K562 (cell line): ENCODE data around the gene RNF126. TPM values are rescaled to one million over a fixed set of nuclear protein-coding genes. Genes with fewer than 3 reads are reported as not detected.

Experiments
- AFF1 ChIP-seq, 2 experiments: fragments of 450-650 bp; IDR thresholded peaks; 2 replicates each; pipeline ENCODE4 v1.6.1; 2018; ENCODE audit warnings: mild to moderate bottlenecking in 2 of 2, low read depth in 1 of 2; ENCODE audit not compliant: partially characterized antibody in 2 of 2
- CUX1 ChIP-seq: fragments of 200-800 bp; sonication (Bioruptor generic); IDR thresholded peaks from 2 replicates; pipeline ENCODE4 v1.6.1; 2016; ENCODE audit warnings: missing genetic modification characterization, missing compliant biosample characterization
- FOS ChIP-seq: IDR thresholded peaks from 3 replicates; pipeline ENCODE4 v1.6.1; 2011; ENCODE audit not compliant: insufficient read length; ENCODE audit errors: extremely low read depth
- NCOA4 ChIP-seq: fragments of 450-650 bp; IDR thresholded peaks from 2 replicates; pipeline ENCODE4 v1.6.1; 2018; ENCODE audit warnings: mild to moderate bottlenecking; ENCODE audit not compliant: partially characterized antibody
- POLR2G ChIP-seq: fragments of 200-400 bp; formaldehyde crosslinking; IDR thresholded peaks from 2 replicates; pipeline ENCODE4 v1.6.1; 2017; ENCODE audit warnings: low read depth, mild to moderate bottlenecking, antibody characterized with exemption, low read length, moderate library complexity
- RNF2 ChIP-seq: sonication (generic); IDR thresholded peaks from 2 replicates; pipeline ENCODE4 v1.6.1; 2016
- THAP12 ChIP-seq: fragments of 250-450 bp; sonication (Bioruptor Pico); IDR thresholded peaks from 2 replicates; pipeline ENCODE4 v1.9.0; 2021; ENCODE audit warnings: mild to moderate bottlenecking, inconsistent platforms
- ZBTB17 ChIP-seq: fragments of 450-650 bp; formaldehyde crosslinking; IDR thresholded peaks from 2 replicates; pipeline ENCODE4 v1.4.0; 2020; ENCODE audit warnings: mild to moderate bottlenecking
- ZNF324 ChIP-seq: fragments of 250-450 bp; sonication (Bioruptor Pico); IDR thresholded peaks from 2 replicates; pipeline ENCODE4 v1.4.0; 2020; ENCODE audit warnings: mild to moderate bottlenecking
- ZNF707 ChIP-seq: fragments of 250-450 bp; sonication (Bioruptor Pico); conservative IDR thresholded peaks from 2 replicates; pipeline ENCODE4 v1.8.0; 2022; ENCODE audit warnings: inconsistent platforms, mild to moderate bottlenecking, moderate library complexity
- polyA plus RNA-seq, 8 experiments: library from polyadenylated mRNA; depleted of rRNA in 4 of 8; stranded (reverse) in 5 of 8; unstranded in 3 of 8; fragments of >200 nt; fragmentation: Nextera tagmentation in 2 of 8; fragmentation: Illumina TruSeq in 1 of 8; extraction: Ambion mirVana in 2 of 8; extraction: Trizol in 1 of 8; gene quantifications; 2 replicates each; pipeline versions ENCODE4 v1.2.1 to v1.2.3, GENCODE V29; 2011 to 2014; ENCODE audit warnings: inconsistent platforms in 1 of 8, missing spikeins in 1 of 8
- total RNA-seq, 7 experiments: library from RNA; depleted of rRNA in 6 of 7; stranded (reverse); fragments of >200 nt in 6 of 7; fragmentation: Illumina TruSeq in 2 of 7; extraction: Trizol in 2 of 7; gene quantifications; 2 replicates each; pipeline versions ENCODE4 v1.2.1 to v1.2.3, GENCODE V29; 2011 to 2021; ENCODE audit warnings: low replicate concordance in 1 of 7

RNF126 gene
- total and polyA plus RNA-seq, 9 of the 15 experiments (the other 6 are each of a cell fraction or from before 2014, with no cell fraction given) = 0.27 to 101 (median 12.3) TPM

- TF ChIP-seq CUX1 = no peak
- TF ChIP-seq ZNF707 (CRISPR knock-in tag) = no peak
- peak; percentile 39 for TF ChIP-seq POLR2G
- peak; percentile 93 for TF ChIP-seq ZBTB17
- no peak for TF ChIP-seq ZNF324 (CRISPR knock-in tag)
- TF ChIP-seq NCOA4 = no peak
- no peak for TF ChIP-seq FOS
- no peak for TF ChIP-seq THAP12 (CRISPR knock-in tag)
- peak; percentile 55; the same call in 1 of the 2 replicates for TF ChIP-seq RNF2
- TF ChIP-seq AFF1 (IDR thresholded peaks at IDR 0.05; ENCODE audit: low read depth in 1 of 2, partially characterized antibody in 2 of 2) = no peak
Observed at GRCh38 chr19:695352-695949, 32.4 kb upstream of the RNF126 start, which contains the start of gene PRSS57 (continued).
